Measurements from ENCODE around the gene MAN1C1.

- TF ChIP-seq POLR2A (IDR thresholded peaks at IDR 0.05; ENCODE audit: low read depth, low read length) (no peak), POLR2AphosphoS5 (IDR thresholded peaks at IDR 0.05; ENCODE audit: low read depth, low read length) (no peak), POU2F2 (IDR thresholded peaks at IDR 0.05; ENCODE audit: low read depth, low read length) (no peak), TAF1 (IDR thresholded peaks at IDR 0.05; ENCODE audit: low read depth, low read length) (no peak), SPI1 (IDR thresholded peaks at IDR 0.05; ENCODE audit: low read depth, low read length) (no peak), PAX5 (IDR thresholded peaks at IDR 0.05; ENCODE audit: insufficient read depth, low read length, severe bottlenecking) (no peak)
These were observed 37.6 kb downstream of the MAN1C1 start for GRCh38 chr1:25654109-25654660.

All from GM12891 (cell line).